ENCODE results near the gene ZNF174.

GRCh38 chr16:3408561-3409197 is 7.7 kb downstream of the ZNF174 start:
- TF ChIP-seq, protein P1, sequence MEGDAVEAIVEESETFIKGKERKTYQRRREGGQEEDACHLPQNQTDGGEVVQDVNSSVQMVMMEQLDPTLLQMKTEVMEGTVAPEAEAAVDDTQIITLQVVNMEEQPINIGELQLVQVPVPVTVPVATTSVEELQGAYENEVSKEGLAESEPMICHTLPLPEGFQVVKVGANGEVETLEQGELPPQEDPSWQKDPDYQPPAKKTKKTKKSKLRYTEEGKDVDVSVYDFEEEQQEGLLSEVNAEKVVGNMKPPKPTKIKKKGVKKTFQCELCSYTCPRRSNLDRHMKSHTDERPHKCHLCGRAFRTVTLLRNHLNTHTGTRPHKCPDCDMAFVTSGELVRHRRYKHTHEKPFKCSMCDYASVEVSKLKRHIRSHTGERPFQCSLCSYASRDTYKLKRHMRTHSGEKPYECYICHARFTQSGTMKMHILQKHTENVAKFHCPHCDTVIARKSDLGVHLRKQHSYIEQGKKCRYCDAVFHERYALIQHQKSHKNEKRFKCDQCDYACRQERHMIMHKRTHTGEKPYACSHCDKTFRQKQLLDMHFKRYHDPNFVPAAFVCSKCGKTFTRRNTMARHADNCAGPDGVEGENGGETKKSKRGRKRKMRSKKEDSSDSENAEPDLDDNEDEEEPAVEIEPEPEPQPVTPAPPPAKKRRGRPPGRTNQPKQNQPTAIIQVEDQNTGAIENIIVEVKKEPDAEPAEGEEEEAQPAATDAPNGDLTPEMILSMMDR (conservative IDR thresholded peaks at IDR 0.05; ENCODE audit: low read depth, low read length), result no peak
- TF ChIP-seq, protein P2, sequence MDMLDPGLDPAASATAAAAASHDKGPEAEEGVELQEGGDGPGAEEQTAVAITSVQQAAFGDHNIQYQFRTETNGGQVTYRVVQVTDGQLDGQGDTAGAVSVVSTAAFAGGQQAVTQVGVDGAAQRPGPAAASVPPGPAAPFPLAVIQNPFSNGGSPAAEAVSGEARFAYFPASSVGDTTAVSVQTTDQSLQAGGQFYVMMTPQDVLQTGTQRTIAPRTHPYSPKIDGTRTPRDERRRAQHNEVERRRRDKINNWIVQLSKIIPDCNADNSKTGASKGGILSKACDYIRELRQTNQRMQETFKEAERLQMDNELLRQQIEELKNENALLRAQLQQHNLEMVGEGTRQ (IDR thresholded peaks at IDR 0.05; ENCODE audit: low read depth, low read length), result no peak
- no peak for TF ChIP-seq POLR2A (IDR thresholded peaks at IDR 0.05; ENCODE audit: low read depth, low read length)
- TF ChIP-seq RCOR1 (IDR thresholded peaks at IDR 0.05; ENCODE audit: insufficient replicate concordance, low read length), result no peak

Measured in IMR-90 (cell line).